ENCODE measurements around the gene ZBTB12. TPM values are rescaled to one million over a fixed set of nuclear protein-coding genes. Genes with fewer than 3 reads are reported as not detected.

The ZBTB12 gene
- total and polyA plus RNA-seq, 2 of the 8 experiments (the other 6 are each of a cell fraction or from before 2014, with no cell fraction given) = 20.7 to 40.8 TPM

DNA sequence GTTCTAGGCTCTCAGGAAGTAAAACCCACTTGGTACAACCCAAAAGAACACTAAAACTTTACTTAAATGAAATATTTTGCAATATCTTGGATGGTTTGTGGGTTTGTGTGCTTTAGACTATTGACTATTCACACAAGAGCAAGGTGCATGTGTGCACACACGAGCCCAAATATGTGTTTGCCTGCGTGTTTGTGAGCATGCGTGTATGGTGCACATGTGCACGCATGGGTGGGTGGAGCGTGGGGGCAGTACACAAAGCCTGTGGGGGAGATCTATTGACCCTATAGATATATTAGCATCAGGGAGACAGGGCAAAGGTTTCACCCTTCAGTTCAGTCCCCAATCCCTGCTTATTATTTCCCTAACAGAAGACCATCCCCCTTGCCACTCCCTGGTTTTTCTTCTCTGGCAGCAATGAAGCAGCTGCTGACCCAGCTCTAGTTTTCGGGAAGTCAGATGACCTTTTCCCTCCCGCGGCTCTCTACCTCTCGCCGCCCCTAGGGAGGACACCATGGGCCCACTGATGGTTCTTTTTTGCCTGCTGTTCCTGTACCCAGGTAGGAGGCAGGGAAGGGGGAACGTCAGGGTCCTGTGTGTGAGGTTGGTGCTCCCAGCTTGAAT is 25.5 kb upstream of the ZBTB12 start, which contains the start of gene C2 (continued):
- no peak for TF ChIP-seq RNF2 (IDR thresholded peaks at IDR 0.05; ENCODE audit: borderline replicate concordance, low read depth, low read length, missing control alignments, poor library complexity, severe bottlenecking)
- TF ChIP-seq, protein P1, sequence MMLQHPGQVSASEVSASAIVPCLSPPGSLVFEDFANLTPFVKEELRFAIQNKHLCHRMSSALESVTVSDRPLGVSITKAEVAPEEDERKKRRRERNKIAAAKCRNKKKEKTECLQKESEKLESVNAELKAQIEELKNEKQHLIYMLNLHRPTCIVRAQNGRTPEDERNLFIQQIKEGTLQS (IDR thresholded peaks at IDR 0.05; ENCODE audit: insufficient read depth, low read depth, low read length) = no peak
- no peak for TF ChIP-seq RXRA (IDR thresholded peaks at IDR 0.05; ENCODE audit: insufficient read depth, low read depth, low read length)
- TF ChIP-seq KDM1A (IDR thresholded peaks at IDR 0.05; ENCODE audit: borderline replicate concordance, low read length) = no peak
- TF ChIP-seq SUZ12 (IDR thresholded peaks at IDR 0.05; ENCODE audit: low read length) = no peak
- TF ChIP-seq TEAD4 (IDR thresholded peaks at IDR 0.05; ENCODE audit: low read depth, low read length) = no peak
- TF ChIP-seq SP1 (IDR thresholded peaks at IDR 0.05; ENCODE audit: low read depth, low read length) = no peak
- TF ChIP-seq EGR1 (IDR thresholded peaks at IDR 0.05; ENCODE audit: borderline replicate concordance, low read depth, low read length) = no peak
- no peak for TF ChIP-seq CTBP2 (IDR thresholded peaks at IDR 0.05; ENCODE audit: borderline replicate concordance, insufficient read depth, insufficient read length, low read length)
